ENCODE measurements around the gene SPIN2A. TPM values are rescaled to one million over a fixed set of nuclear protein-coding genes. Genes with fewer than 3 reads are reported as not detected.

The SPIN2A gene
- total and polyA plus RNA-seq, 2 of the 13 experiments (the other 11 are each of a cell fraction or from before 2014, with no cell fraction given), result 0.44 to 0.60 TPM

DNA sequence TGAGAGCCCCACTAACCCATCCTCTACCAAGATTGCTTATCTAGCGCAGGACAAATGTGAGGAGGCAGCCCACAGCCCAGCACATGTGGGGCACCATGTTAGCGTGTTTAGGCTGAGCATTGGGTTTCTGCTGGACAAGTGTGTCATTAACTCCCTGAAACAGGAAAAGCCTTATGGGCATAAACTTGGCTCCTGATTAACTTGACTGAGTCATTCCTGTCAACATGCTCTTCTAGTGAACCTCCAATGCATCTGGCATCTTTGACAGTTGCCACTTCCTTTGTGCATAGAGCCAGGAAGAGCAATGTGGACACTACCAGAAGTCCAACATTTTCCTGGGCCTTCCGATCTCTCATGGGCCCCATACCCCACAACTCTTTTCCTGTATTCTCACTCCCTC is 2.5 kb downstream of the SPIN2A start:
- H3K9ac ChIP-seq (ENCODE audit: insufficient read depth, low read depth, low read length), result no peak overlapping the region
- no peaks in the 10 kb centered on the region for H3K79me2 ChIP-seq (ENCODE audit: insufficient read depth, low read length)
- no peak overlapping the region for H3K27ac ChIP-seq (ENCODE audit: extremely low read length, insufficient read depth, low read length)
- intact Hi-C loops (cut with micrococcal nuclease; ENCODE audit: unreplicated experiment) (no loop called here), in situ Hi-C loops (cut with HindIII; ENCODE audit: extremely low pct_ligation_motif_present, low pct_unique_long_range_greater_than_20kb) (no loop called here)
- H3K36me3 ChIP-seq (replicated peaks in 1 of 2; ENCODE audit: control insufficient read depth in 1 of 2, insufficient read depth in 2 of 2, low read length in 2 of 2), result no peaks in the 10 kb centered on the region
- no peak for TF ChIP-seq MED8 (CRISPR knock-in tag; IDR thresholded peaks at IDR 0.05; ENCODE audit: insufficient replicate concordance)
- TF ChIP-seq REL (CRISPR knock-in tag; conservative IDR thresholded peaks at IDR 0.05), result no peak
- POLR2A ChIA-PET, result no interaction called here
- FAIRE-seq (no peak), DNase-seq (ENCODE audit: low spot score) (no peak), ATAC-seq (no peak)
- BruUV-seq (replicated peaks), result no TSS peak
- 100% methylated on average over 1 of the region's 3 CpGs for WGBS (ENCODE audit: low lambda C conversion rate)
- no peak overlapping the region for H2AFZ ChIP-seq (ENCODE audit: low read length)
- no peaks in the 10 kb centered on the region for H3K9me3 ChIP-seq (ENCODE audit: low read length)
- H3K4me1 ChIP-seq (ENCODE audit: insufficient read depth, low read length), result peaks cover 4% of the 10 kb centered on the region; the same call in 1 of the 2 replicates
- H3K4me3 ChIP-seq (replicated peaks in 1 of 3; ENCODE audit: insufficient read depth in 1 of 3, low read depth in 2 of 3, low read length in 3 of 3), result no peak overlapping the region
- CTCF ChIA-PET (ENCODE audit: low intra/inter-chr PET ratio, low total read pairs), result no interaction called here
- H3K27me3 ChIP-seq (ENCODE audit: control insufficient read depth in 1 of 2, insufficient read depth in 2 of 2, low read length in 2 of 2), result no peaks in the 10 kb centered on the region
- H4K20me1 ChIP-seq (ENCODE audit: insufficient read depth, low read length), result no peaks in the 10 kb centered on the region
- no peak overlapping the region for H3K4me2 ChIP-seq (ENCODE audit: low read depth, low read length)

DNA sequence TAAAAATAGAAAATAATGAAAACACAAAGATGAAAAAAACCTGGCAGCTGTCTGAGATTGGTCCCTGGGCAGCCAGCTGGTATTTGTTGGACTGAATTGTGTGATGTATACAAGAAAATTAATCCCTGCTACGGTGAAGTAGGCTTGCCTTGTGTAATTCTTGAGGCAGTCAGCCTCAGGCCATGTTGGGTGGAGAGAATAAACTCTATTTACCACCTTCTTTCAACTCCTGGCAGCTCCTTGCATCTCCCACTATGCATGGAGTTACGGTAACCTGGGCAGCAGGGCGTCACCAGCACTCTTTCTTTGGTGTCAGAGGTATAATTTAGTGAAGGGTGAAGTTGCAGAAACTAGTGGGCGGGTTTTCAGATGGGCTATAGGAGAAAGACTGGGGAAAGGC is 3.5 kb downstream of the SPIN2A start:
- no TSS peak for BruUV-seq (replicated peaks)
- CTCF ChIA-PET (ENCODE audit: low intra/inter-chr PET ratio, low total read pairs), result no interaction called here

More for the DNA sequence above, 3.5 kb downstream of the SPIN2A start:
- no peak overlapping the region for H3K4me2 ChIP-seq (ENCODE audit: low read depth, low read length)
- H3K79me2 ChIP-seq (ENCODE audit: insufficient read depth, low read length), result no peaks in the 10 kb centered on the region
- no peaks in the 10 kb centered on the region for H4K20me1 ChIP-seq (ENCODE audit: insufficient read depth, low read length)
- WGBS (ENCODE audit: low lambda C conversion rate), result 92% methylated on average over 4 of the region's 4 CpGs
- no peak overlapping the region for H3K4me3 ChIP-seq (replicated peaks in 1 of 3; ENCODE audit: insufficient read depth in 1 of 3, low read depth in 2 of 3, low read length in 3 of 3)
- H3K9ac ChIP-seq (ENCODE audit: insufficient read depth, low read depth, low read length), result no peak overlapping the region
- POLR2A ChIA-PET, result no interaction called here
- FAIRE-seq (no peak), DNase-seq (ENCODE audit: low spot score) (no peak), ATAC-seq (no peak)
- H3K4me1 ChIP-seq (ENCODE audit: insufficient read depth, low read length), result peaks cover 7% of the 10 kb centered on the region; the same call in 1 of the 2 replicates
- TF ChIP-seq GATAD2A (CRISPR knock-in tag; IDR thresholded peaks at IDR 0.05) (no peak), ZC3H13 (CRISPR knock-in tag; IDR thresholded peaks at IDR 0.05) (no peak), ZNF543 (CRISPR knock-in tag; IDR thresholded peaks at IDR 0.05) (no peak), AGO2 (optimal IDR thresholded peaks at IDR 0.05; ENCODE audit: low read depth, low read length) (no peak), MED13 (CRISPR knock-in tag; IDR thresholded peaks at IDR 0.05) (no peak), NFKBIZ (CRISPR knock-in tag; IDR thresholded peaks at IDR 0.05) (no peak)
- TF ChIP-seq, protein P1, sequence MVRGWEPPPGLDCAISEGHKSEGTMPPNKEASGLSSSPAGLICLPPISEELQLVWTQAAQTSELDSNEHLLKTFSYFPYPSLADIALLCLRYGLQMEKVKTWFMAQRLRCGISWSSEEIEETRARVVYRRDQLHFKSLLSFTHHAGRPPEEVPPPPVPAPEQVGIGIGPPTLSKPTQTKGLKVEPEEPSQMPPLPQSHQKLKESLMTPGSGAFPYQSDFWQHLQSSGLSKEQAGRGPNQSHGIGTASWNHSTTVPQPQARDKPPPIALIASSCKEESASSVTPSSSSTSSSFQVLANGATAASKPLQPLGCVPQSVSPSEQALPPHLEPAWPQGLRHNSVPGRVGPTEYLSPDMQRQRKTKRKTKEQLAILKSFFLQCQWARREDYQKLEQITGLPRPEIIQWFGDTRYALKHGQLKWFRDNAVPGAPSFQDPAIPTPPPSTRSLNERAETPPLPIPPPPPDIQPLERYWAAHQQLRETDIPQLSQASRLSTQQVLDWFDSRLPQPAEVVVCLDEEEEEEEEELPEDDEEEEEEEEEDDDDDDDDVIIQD (CRISPR knock-in tag; IDR thresholded peaks at IDR 0.05; ENCODE audit: low read depth), result no peak
- TF ChIP-seq, protein P2, sequence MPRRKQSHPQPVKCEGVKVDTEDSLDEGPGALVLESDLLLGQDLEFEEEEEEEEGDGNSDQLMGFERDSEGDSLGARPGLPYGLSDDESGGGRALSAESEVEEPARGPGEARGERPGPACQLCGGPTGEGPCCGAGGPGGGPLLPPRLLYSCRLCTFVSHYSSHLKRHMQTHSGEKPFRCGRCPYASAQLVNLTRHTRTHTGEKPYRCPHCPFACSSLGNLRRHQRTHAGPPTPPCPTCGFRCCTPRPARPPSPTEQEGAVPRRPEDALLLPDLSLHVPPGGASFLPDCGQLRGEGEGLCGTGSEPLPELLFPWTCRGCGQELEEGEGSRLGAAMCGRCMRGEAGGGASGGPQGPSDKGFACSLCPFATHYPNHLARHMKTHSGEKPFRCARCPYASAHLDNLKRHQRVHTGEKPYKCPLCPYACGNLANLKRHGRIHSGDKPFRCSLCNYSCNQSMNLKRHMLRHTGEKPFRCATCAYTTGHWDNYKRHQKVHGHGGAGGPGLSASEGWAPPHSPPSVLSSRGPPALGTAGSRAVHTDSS (CRISPR knock-in tag; conservative IDR thresholded peaks at IDR 0.05), result no peak
- TF ChIP-seq, protein P3, sequence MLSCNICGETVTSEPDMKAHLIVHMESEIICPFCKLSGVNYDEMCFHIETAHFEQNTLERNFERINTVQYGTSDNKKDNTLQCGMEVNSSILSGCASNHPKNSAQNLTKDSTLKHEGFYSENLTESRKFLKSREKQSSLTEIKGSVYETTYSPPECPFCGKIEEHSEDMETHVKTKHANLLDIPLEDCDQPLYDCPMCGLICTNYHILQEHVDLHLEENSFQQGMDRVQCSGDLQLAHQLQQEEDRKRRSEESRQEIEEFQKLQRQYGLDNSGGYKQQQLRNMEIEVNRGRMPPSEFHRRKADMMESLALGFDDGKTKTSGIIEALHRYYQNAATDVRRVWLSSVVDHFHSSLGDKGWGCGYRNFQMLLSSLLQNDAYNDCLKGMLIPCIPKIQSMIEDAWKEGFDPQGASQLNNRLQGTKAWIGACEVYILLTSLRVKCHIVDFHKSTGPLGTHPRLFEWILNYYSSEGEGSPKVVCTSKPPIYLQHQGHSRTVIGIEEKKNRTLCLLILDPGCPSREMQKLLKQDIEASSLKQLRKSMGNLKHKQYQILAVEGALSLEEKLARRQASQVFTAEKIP (CRISPR knock-in tag; IDR thresholded peaks at IDR 0.05; ENCODE audit: borderline replicate concordance), result no peak
- TF ChIP-seq, protein P4, sequence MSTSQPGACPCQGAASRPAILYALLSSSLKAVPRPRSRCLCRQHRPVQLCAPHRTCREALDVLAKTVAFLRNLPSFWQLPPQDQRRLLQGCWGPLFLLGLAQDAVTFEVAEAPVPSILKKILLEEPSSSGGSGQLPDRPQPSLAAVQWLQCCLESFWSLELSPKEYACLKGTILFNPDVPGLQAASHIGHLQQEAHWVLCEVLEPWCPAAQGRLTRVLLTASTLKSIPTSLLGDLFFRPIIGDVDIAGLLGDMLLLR (CRISPR knock-in tag; IDR thresholded peaks at IDR 0.05), result no peak
- TF ChIP-seq, protein P5, sequence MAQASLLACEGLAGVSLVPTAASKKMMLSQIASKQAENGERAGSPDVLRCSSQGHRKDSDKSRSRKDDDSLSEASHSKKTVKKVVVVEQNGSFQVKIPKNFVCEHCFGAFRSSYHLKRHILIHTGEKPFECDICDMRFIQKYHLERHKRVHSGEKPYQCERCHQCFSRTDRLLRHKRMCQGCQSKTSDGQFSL (CRISPR knock-in tag; IDR thresholded peaks at IDR 0.05), result no peak
- H3K27ac ChIP-seq (ENCODE audit: extremely low read length, insufficient read depth, low read length), result no peak overlapping the region
- H2AFZ ChIP-seq (ENCODE audit: low read length), result no peak overlapping the region
- no peaks in the 10 kb centered on the region for H3K27me3 ChIP-seq (ENCODE audit: control insufficient read depth in 1 of 2, insufficient read depth in 2 of 2, low read length in 2 of 2)
- H3K36me3 ChIP-seq (replicated peaks in 1 of 2; ENCODE audit: control insufficient read depth in 1 of 2, insufficient read depth in 2 of 2, low read length in 2 of 2), result no peaks in the 10 kb centered on the region
- in situ Hi-C loops (cut with HindIII; ENCODE audit: extremely low pct_ligation_motif_present, low pct_unique_long_range_greater_than_20kb) (no loop called here), intact Hi-C loops (cut with micrococcal nuclease; ENCODE audit: unreplicated experiment) (no loop called here)
- no peaks in the 10 kb centered on the region for H3K9me3 ChIP-seq (ENCODE audit: low read length)
